ENCODE measurements around the gene IFNL3. TPM values are rescaled to one million over a fixed set of nuclear protein-coding genes. Genes with fewer than 3 reads are reported as not detected.

The IFNL3 gene
- polyA plus RNA-seq, 3 donors = not detected

GRCh38 chr19:39253374-39254149 is 8.8 kb upstream of the IFNL3 start:
- H3K27me3 Mint-ChIP-seq (ENCODE audit: low read depth in 3 of 3) = peaks cover 15 to 20% (median 19%) of the 10 kb centered on the region in 3 donors
- Histone ChIP-seq H3K4me1 (ENCODE audit: control insufficient read depth in 1 of 2, insufficient read depth in 2 of 2, low read length in 2 of 2) (no peaks in the 10 kb centered on the region), H3K27ac (ENCODE audit: low read depth in 1 of 2, low read length in 2 of 2) (no peak overlapping the region), H3K27me3 (ENCODE audit: control insufficient read depth in 2 of 2, insufficient read depth in 2 of 2, low read length in 2 of 2) (peaks cover 0 to 6% of the 10 kb centered on the region in 2 donors), H3K36me3 (replicated peaks in 1 of 2; ENCODE audit: control insufficient read depth in 1 of 2, insufficient read depth in 2 of 2, low read length in 2 of 2) (no peaks in the 10 kb centered on the region), H4K20me1 (ENCODE audit: insufficient read depth, low read length) (no peaks in the 10 kb centered on the region), H3K9me3 (replicated peaks in 1 of 2; ENCODE audit: control insufficient read depth in 1 of 2, insufficient read depth in 1 of 2, low read length in 2 of 2) (no peaks in the 10 kb centered on the region), H2AFZ (ENCODE audit: insufficient read depth, low read depth, low read length, poor library complexity, severe bottlenecking) (no peak overlapping the region), H3K9ac (ENCODE audit: insufficient read depth, low read length, poor library complexity, severe bottlenecking) (no peak overlapping the region), H3K4me2 (replicated peaks; ENCODE audit: extremely low read depth, low read length, poor library complexity, severe bottlenecking) (no peak overlapping the region), H3K79me2 (ENCODE audit: insufficient read depth, low read length) (no peaks in the 10 kb centered on the region), H3K4me3 (replicated peaks in 1 of 3; ENCODE audit: low read depth in 2 of 3, low read length in 3 of 3) (no peak overlapping the region)
- H3K27ac Mint-ChIP-seq = no peak overlapping the region
- no peaks in the 10 kb centered on the region for H3K4me1 Mint-ChIP-seq
- no peak overlapping the region for H3K4me3 Mint-ChIP-seq
- no peak for TF ChIP-seq CTCF (IDR thresholded peaks at IDR 0.05)
- no peaks in the 10 kb centered on the region for H3K36me3 Mint-ChIP-seq
- 92% methylated on average over 3 of the region's 8 CpGs for WGBS (ENCODE audit: insufficient coverage)
- intact Hi-C loops (cut with micrococcal nuclease) = no loop called here
- DNase-seq = no peak
- H3K9me3 Mint-ChIP-seq = peaks cover 0 to 7% (median 0%) of the 10 kb centered on the region in 7 donors

GRCh38 chr19:39252458-39252857 is 7.7 kb upstream of the IFNL3 start:
- H3K9me3 Mint-ChIP-seq = peaks cover 0 to 7% (median 0%) of the 10 kb centered on the region in 7 donors
- WGBS (ENCODE audit: insufficient coverage) = 6% methylated on average over 2 of the region's 3 CpGs

More at GRCh38 chr19:39252458-39252857, 7.7 kb upstream of the IFNL3 start:
- H3K36me3 Mint-ChIP-seq = no peaks in the 10 kb centered on the region
- no peaks in the 10 kb centered on the region for H3K9me3 ChIP-seq (replicated peaks in 1 of 2; ENCODE audit: control insufficient read depth in 1 of 2, insufficient read depth in 1 of 2, low read length in 2 of 2)
- H3K79me2 ChIP-seq (ENCODE audit: insufficient read depth, low read length) = no peaks in the 10 kb centered on the region
- no peaks in the 10 kb centered on the region for H3K4me1 Mint-ChIP-seq
- peaks cover 21 to 24% (median 23%) of the 10 kb centered on the region in 3 donors for H3K27me3 Mint-ChIP-seq (ENCODE audit: low read depth in 3 of 3)
- no peak for TF ChIP-seq CTCF (IDR thresholded peaks at IDR 0.05)
- H2AFZ ChIP-seq (ENCODE audit: insufficient read depth, low read depth, low read length, poor library complexity, severe bottlenecking) = no peak overlapping the region
- no peak overlapping the region for H3K27ac ChIP-seq (ENCODE audit: low read depth in 1 of 2, low read length in 2 of 2)
- DNase-seq = no peak
- no peak overlapping the region for H3K4me2 ChIP-seq (replicated peaks; ENCODE audit: extremely low read depth, low read length, poor library complexity, severe bottlenecking)
- no peak overlapping the region for H3K9ac ChIP-seq (ENCODE audit: insufficient read depth, low read length, poor library complexity, severe bottlenecking)
- H3K4me1 ChIP-seq (ENCODE audit: control insufficient read depth in 1 of 2, insufficient read depth in 2 of 2, low read length in 2 of 2) = peaks cover 0 to 6% of the 10 kb centered on the region in 2 donors
- no peak overlapping the region for H3K4me3 ChIP-seq (replicated peaks in 1 of 3; ENCODE audit: low read depth in 2 of 3, low read length in 3 of 3)
- H3K36me3 ChIP-seq (replicated peaks in 1 of 2; ENCODE audit: control insufficient read depth in 1 of 2, insufficient read depth in 2 of 2, low read length in 2 of 2) = no peaks in the 10 kb centered on the region
- no peak overlapping the region for H3K27ac Mint-ChIP-seq
- H3K4me3 Mint-ChIP-seq = no peak overlapping the region
- intact Hi-C loops (cut with micrococcal nuclease) = no loop called here
- peaks cover 0 to 16% of the 10 kb centered on the region in 2 donors for H3K27me3 ChIP-seq (ENCODE audit: control insufficient read depth in 2 of 2, insufficient read depth in 2 of 2, low read length in 2 of 2)
- no peaks in the 10 kb centered on the region for H4K20me1 ChIP-seq (ENCODE audit: insufficient read depth, low read length)

All from CD14-positive monocyte (primary cell).